HCT116 (cell line): Measurements from ENCODE around the gene GRIK4. TPM values are rescaled to one million over a fixed set of nuclear protein-coding genes. Genes with fewer than 3 reads are reported as not detected.

Source experiments
- ATAC-seq: fragments of 200-7000 bp; cut with Tn5 transposase; 2 replicates; pipeline ENCODE4 v1.9.1; 2020; ENCODE audit warnings: mild to moderate bottlenecking, moderate library complexity
- BruUV-seq: library from RNA; stranded (reverse); fragments of 400-500 nt; replicated peaks from 2 replicates; lab custom pipeline; 2021; lab: Mats Ljungman, UMichigan
- CTCF ChIA-PET: fragments of 300-600 bp; sonication (Branson Sonifier 250); formaldehyde crosslinking; loops from one replicate; lab custom pipeline; 2021; ENCODE audit warnings: antibody characterized with exemption; lab: Charles Lee
- POLR2A ChIA-PET: fragments of 300-600, 350-600 bp; sonication (Branson Sonifier 250); formaldehyde crosslinking; loops from one replicate; lab custom pipeline; 2021; ENCODE audit warnings: antibody characterized with exemption; lab: Charles Lee
- RAD21 ChIA-PET, 2 experiments: fragments of 300-600 bp; sonication (Branson Sonifier 250); formaldehyde crosslinking; loops; one replicate each; lab custom pipeline; 2023; ENCODE audit warnings: low total read pairs in 2 of 2; ENCODE audit not compliant: uncharacterized antibody in 2 of 2, unreplicated experiment in 2 of 2, low non-redundant PET in 1 of 2; lab: Charles Lee
- DNase-seq: peaks from one replicate; pipeline ENCODE4 v3.0.0-alpha.2; 2010; ENCODE audit warnings: low read depth, low spot score
- H2AFZ ChIP-seq: fragments of 200-600 bp; shearing (Covaris generic), sonication (generic); 2 replicates; pipeline ENCODE4 v1.6.1; 2017; ENCODE audit warnings: low read depth, mixed run types, mixed read lengths, antibody characterized with exemption, low read length; ENCODE audit not compliant: poor library complexity, severe bottlenecking
- H3K27ac ChIP-seq: 2 replicates; pipeline ENCODE4 v1.5.1; 2012; ENCODE audit warnings: low read depth, low read length
- H3K27me3 ChIP-seq: fragments of 200-600 bp; sonication (generic); 2 replicates; pipeline ENCODE4 v1.6.1; 2016; ENCODE audit warnings: mixed run types, low read length, mixed read lengths; ENCODE audit not compliant: insufficient read depth
- H3K36me3 ChIP-seq, 2 experiments: fragments of 200-500 bp in 1 of 2; fragments of 200-600 bp in 1 of 2; sonication (Bioruptor generic) in 1 of 2; sonication (generic) in 1 of 2; 2 replicates each; pipeline versions ENCODE4 v1.5.1 to v1.6.1; 2014 to 2016; ENCODE audit warnings: low read length in 2 of 2, inconsistent platforms in 1 of 2, mixed read lengths in 1 of 2, mixed run types in 1 of 2; ENCODE audit not compliant: insufficient read depth in 2 of 2, control insufficient read depth in 1 of 2
- H3K4me1 ChIP-seq, 2 experiments: fragments of 200-600 bp in 1 of 2; sonication (generic) in 1 of 2; 2 replicates each; pipeline versions ENCODE4 v1.5.1 to v1.6.1; 2012 to 2017; ENCODE audit warnings: low read length in 2 of 2, inconsistent platforms in 1 of 2, mild to moderate bottlenecking in 1 of 2, mixed read lengths in 1 of 2, mixed run types in 1 of 2, moderate library complexity in 1 of 2; ENCODE audit not compliant: insufficient read depth in 2 of 2, control insufficient read depth in 1 of 2
- H3K4me2 ChIP-seq: fragments of 200-600 bp; sonication (generic); 2 replicates; pipeline ENCODE4 v1.6.1; 2017; ENCODE audit warnings: mixed run types, low read length, mixed read lengths
- H3K4me3 ChIP-seq, 2 experiments: fragments of 200-600 bp in 1 of 2; sonication (generic) in 1 of 2; replicated peaks in 1 of 2; 2 replicates each; pipeline ENCODE4 v1.5.1; 2011 to 2016; ENCODE audit warnings: low read length in 2 of 2, control low read depth in 1 of 2, low read depth in 1 of 2, mild to moderate bottlenecking in 1 of 2, mixed read lengths in 1 of 2, mixed run types in 1 of 2
- H3K79me2 ChIP-seq: fragments of 200-600 bp; sonication (generic); 2 replicates; pipeline ENCODE4 v1.6.1; 2017; ENCODE audit warnings: mild to moderate bottlenecking, mixed run types, low read length, moderate library complexity, mixed read lengths; ENCODE audit not compliant: insufficient read depth
- H3K9ac ChIP-seq: fragments of 200-600 bp; sonication (generic); 2 replicates; pipeline ENCODE4 v1.6.1; 2016; ENCODE audit warnings: low read length, mixed read lengths
- H3K9me2 ChIP-seq: fragments of 200-600 bp; sonication (generic), shearing (Covaris generic); 2 replicates; pipeline ENCODE4 v1.6.1; 2017; ENCODE audit warnings: mixed run types, mild to moderate bottlenecking, moderate library complexity; ENCODE audit not compliant: insufficient read depth
- H3K9me3 ChIP-seq, 2 experiments: fragments of 200-500 bp in 1 of 2; fragments of 200-600 bp in 1 of 2; sonication (Bioruptor generic) in 1 of 2; sonication (generic) in 1 of 2; 2 replicates each; pipeline ENCODE4 v1.6.1; 2014 to 2017; ENCODE audit warnings: low read length in 2 of 2, mixed read lengths in 2 of 2, inconsistent platforms in 1 of 2, low read depth in 1 of 2, mild to moderate bottlenecking in 1 of 2, mixed run types in 1 of 2, moderate library complexity in 1 of 2; ENCODE audit not compliant: control insufficient read depth in 1 of 2, insufficient read depth in 1 of 2
- H4K20me1 ChIP-seq: fragments of 200-600 bp; sonication (generic), shearing (Covaris generic); 2 replicates; pipeline ENCODE4 v1.6.1; 2017; ENCODE audit warnings: mixed run types, mild to moderate bottlenecking, moderate library complexity; ENCODE audit not compliant: insufficient read depth
- CBX3 ChIP-seq: IDR thresholded peaks from 2 replicates; pipeline ENCODE4 v1.6.1; 2012; ENCODE audit warnings: low read depth
- ELF1 ChIP-seq: IDR thresholded peaks from 2 replicates; pipeline ENCODE4 v1.6.1; 2012; ENCODE audit warnings: low read depth, borderline replicate concordance
- EZH2 ChIP-seq: fragments of 200-600 bp; sonication (generic); IDR thresholded peaks from 2 replicates; pipeline ENCODE4 v1.6.1; 2017; ENCODE audit warnings: antibody characterized with exemption, mixed run types
- EZH2phosphoT487 ChIP-seq: fragments of 200-600 bp; IDR thresholded peaks from 2 replicates; pipeline ENCODE4 v1.6.1; 2018; ENCODE audit warnings: antibody characterized with exemption, borderline replicate concordance
- FOSL1 ChIP-seq: IDR thresholded peaks from 2 replicates; pipeline ENCODE4 v1.6.1; 2012; ENCODE audit warnings: low read depth
- JUND ChIP-seq: IDR thresholded peaks from 2 replicates; pipeline ENCODE4 v1.6.1; 2012
- MAX ChIP-seq: IDR thresholded peaks from 2 replicates; pipeline ENCODE4 v1.6.1; 2012
- POLR2AphosphoS5 ChIP-seq: IDR thresholded peaks from 2 replicates; pipeline ENCODE4 v1.6.1; 2011; ENCODE audit warnings: mild to moderate bottlenecking, low read depth, low read length, moderate library complexity
- SIN3A ChIP-seq: IDR thresholded peaks from 2 replicates; pipeline ENCODE4 v1.6.1; 2012; ENCODE audit warnings: low read depth
- SP1 ChIP-seq: IDR thresholded peaks from 2 replicates; pipeline ENCODE4 v1.6.1; 2012; ENCODE audit warnings: low read depth
- SRF ChIP-seq: IDR thresholded peaks from 2 replicates; pipeline ENCODE4 v1.6.1; 2012; ENCODE audit warnings: low read depth
- ZFX ChIP-seq: fragments of 450-650 bp; IDR thresholded peaks from 2 replicates; pipeline ENCODE4 v1.6.1; 2017
- ZNF274 ChIP-seq: fragments of 200-500 bp; sonication (Bioruptor generic); IDR thresholded peaks from 2 replicates; pipeline ENCODE4 v1.6.1; 2014; ENCODE audit warnings: mild to moderate bottlenecking, low read depth, low read length, inconsistent platforms
- intact Hi-C: fragments of 100-400 bp; cut with micrococcal nuclease; formaldehyde crosslinking; loops from 2 replicates; pipeline ENCODE4 v1.10.0; 2022
- total RNA-seq: library from RNA; stranded (reverse); gene quantifications from one replicate; pipeline ENCODE4 v1.2.1, GENCODE V29; 2021; ENCODE audit not compliant: unreplicated experiment
- TF ChIP-seq, protein P1 (sequence below): IDR thresholded peaks from 2 replicates; pipeline ENCODE4 v1.6.1; 2012; ENCODE audit warnings: low read depth

The GRIK4 gene
- total RNA-seq, 1 experiment from 2014 or later = 0.52 TPM

- ChIA-PET RAD21 (no interaction called here), POLR2A (no interaction called here), CTCF (no interaction called here)
- no peaks in the 10 kb centered on the region for H3K9me2 ChIP-seq
- no peak overlapping the region for H2AFZ ChIP-seq
- H3K4me3 ChIP-seq = no peak overlapping the region
- H3K36me3 ChIP-seq = no peaks in the 10 kb centered on the region
- no peak overlapping the region for H3K9ac ChIP-seq
- no TSS peak for BruUV-seq
- H3K27me3 ChIP-seq = no peaks in the 10 kb centered on the region
- H3K27ac ChIP-seq = no peak overlapping the region
- no peaks in the 10 kb centered on the region for H3K79me2 ChIP-seq
- DNase-seq (no peak), ATAC-seq (no peak)
- intact Hi-C loops = no loop called here
- no peak overlapping the region for H3K4me2 ChIP-seq
- H3K4me1 ChIP-seq = peaks cover 0 to 13% of the 10 kb centered on the region in 2 experiments; a peak in 1 of 4 replicates
- H4K20me1 ChIP-seq = no peaks in the 10 kb centered on the region
- H3K9me3 ChIP-seq = no peaks in the 10 kb centered on the region
- TF ChIP-seq ZNF274 = no peak
- no peak for TF ChIP-seq ELF1
- no peak for TF ChIP-seq SRF
- TF ChIP-seq SP1 = no peak
- TF ChIP-seq EZH2 = no peak
- TF ChIP-seq SIN3A = no peak
- TF ChIP-seq MAX = no peak
- TF ChIP-seq JUND = no peak
- no peak for TF ChIP-seq EZH2phosphoT487
- no peak for TF ChIP-seq ZFX
- TF ChIP-seq, protein P1, sequence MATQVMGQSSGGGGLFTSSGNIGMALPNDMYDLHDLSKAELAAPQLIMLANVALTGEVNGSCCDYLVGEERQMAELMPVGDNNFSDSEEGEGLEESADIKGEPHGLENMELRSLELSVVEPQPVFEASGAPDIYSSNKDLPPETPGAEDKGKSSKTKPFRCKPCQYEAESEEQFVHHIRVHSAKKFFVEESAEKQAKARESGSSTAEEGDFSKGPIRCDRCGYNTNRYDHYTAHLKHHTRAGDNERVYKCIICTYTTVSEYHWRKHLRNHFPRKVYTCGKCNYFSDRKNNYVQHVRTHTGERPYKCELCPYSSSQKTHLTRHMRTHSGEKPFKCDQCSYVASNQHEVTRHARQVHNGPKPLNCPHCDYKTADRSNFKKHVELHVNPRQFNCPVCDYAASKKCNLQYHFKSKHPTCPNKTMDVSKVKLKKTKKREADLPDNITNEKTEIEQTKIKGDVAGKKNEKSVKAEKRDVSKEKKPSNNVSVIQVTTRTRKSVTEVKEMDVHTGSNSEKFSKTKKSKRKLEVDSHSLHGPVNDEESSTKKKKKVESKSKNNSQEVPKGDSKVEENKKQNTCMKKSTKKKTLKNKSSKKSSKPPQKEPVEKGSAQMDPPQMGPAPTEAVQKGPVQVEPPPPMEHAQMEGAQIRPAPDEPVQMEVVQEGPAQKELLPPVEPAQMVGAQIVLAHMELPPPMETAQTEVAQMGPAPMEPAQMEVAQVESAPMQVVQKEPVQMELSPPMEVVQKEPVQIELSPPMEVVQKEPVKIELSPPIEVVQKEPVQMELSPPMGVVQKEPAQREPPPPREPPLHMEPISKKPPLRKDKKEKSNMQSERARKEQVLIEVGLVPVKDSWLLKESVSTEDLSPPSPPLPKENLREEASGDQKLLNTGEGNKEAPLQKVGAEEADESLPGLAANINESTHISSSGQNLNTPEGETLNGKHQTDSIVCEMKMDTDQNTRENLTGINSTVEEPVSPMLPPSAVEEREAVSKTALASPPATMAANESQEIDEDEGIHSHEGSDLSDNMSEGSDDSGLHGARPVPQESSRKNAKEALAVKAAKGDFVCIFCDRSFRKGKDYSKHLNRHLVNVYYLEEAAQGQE = no peak
- no peak for TF ChIP-seq POLR2AphosphoS5
- no peak for TF ChIP-seq FOSL1
- TF ChIP-seq CBX3 = no peak
Measured at GRCh38 chr11:120597250-120598215, 86.0 kb downstream of the GRIK4 start.
